H9 (cell line): Measurements from ENCODE around the gene ASTN2. TPM values are rescaled to one million over a fixed set of nuclear protein-coding genes. Genes with fewer than 3 reads are reported as not detected.

ENCODE experiments used
- DNase-seq: peaks from one replicate; pipeline ENCODE4 v3.0.0-alpha.2; 2017
- H2AFZ ChIP-seq: one replicate; pipeline ENCODE4 v1.6.1; 2013; ENCODE audit warnings: mild to moderate bottlenecking, low read length, control low read depth, moderate library complexity
- H2AK5ac ChIP-seq: 2 replicates; pipeline ENCODE4 v1.6.1; 2013; ENCODE audit warnings: low read length, control low read depth, mixed read lengths; ENCODE audit not compliant: insufficient read length
- H2BK120ac ChIP-seq: one replicate; pipeline ENCODE4 v1.6.1; 2013; ENCODE audit warnings: low read depth, mild to moderate bottlenecking, low read length, control low read depth, inconsistent platforms; ENCODE audit not compliant: poor library complexity, severe bottlenecking
- H2BK12ac ChIP-seq: 2 replicates; pipeline ENCODE4 v1.6.1; 2013; ENCODE audit warnings: low read length, control low read depth, mixed read lengths, low read depth; ENCODE audit not compliant: insufficient read length
- H2BK15ac ChIP-seq: 2 replicates; pipeline ENCODE4 v1.6.1; 2013; ENCODE audit warnings: low read depth, low read length, control low read depth
- H2BK20ac ChIP-seq: one replicate; pipeline ENCODE4 v1.6.1; 2013; ENCODE audit warnings: low read depth, mild to moderate bottlenecking, low read length, control low read depth, inconsistent platforms; ENCODE audit not compliant: poor library complexity, severe bottlenecking
- H2BK5ac ChIP-seq: 2 replicates; pipeline ENCODE4 v1.6.1; 2013; ENCODE audit warnings: low read length, control low read depth, mixed read lengths; ENCODE audit not compliant: insufficient read length
- H3K14ac ChIP-seq: 2 replicates; pipeline ENCODE4 v1.6.1; 2013; ENCODE audit warnings: low read length, control low read depth; ENCODE audit not compliant: insufficient read depth
- H3K18ac ChIP-seq: 2 replicates; pipeline ENCODE4 v1.6.1; 2013; ENCODE audit warnings: low read depth, mild to moderate bottlenecking, mixed read lengths, low read length, control low read depth; ENCODE audit not compliant: insufficient read length
- H3K23ac ChIP-seq: 2 replicates; pipeline ENCODE4 v1.6.1; 2013; ENCODE audit warnings: low read length, control low read depth, mixed read lengths, low read depth; ENCODE audit not compliant: insufficient read length
- H3K23me2 ChIP-seq: 2 replicates; pipeline ENCODE4 v1.6.1; 2013; ENCODE audit warnings: low read depth, mild to moderate bottlenecking, mixed read lengths, low read length, control low read depth; ENCODE audit not compliant: insufficient read length, poor library complexity, severe bottlenecking
- H3K27ac ChIP-seq: 2 replicates; pipeline ENCODE4 v1.5.1; 2013; ENCODE audit warnings: low read length, control low read depth, mixed read lengths, low read depth; ENCODE audit not compliant: insufficient read length
- H3K27me3 ChIP-seq: 2 replicates; pipeline ENCODE4 v1.6.1; 2013; ENCODE audit warnings: low read length, control low read depth, inconsistent platforms; ENCODE audit not compliant: insufficient read depth
- H3K4ac ChIP-seq: 2 replicates; pipeline ENCODE4 v1.6.1; 2013; ENCODE audit warnings: low read depth, mild to moderate bottlenecking, control low read depth, inconsistent platforms, low read length, moderate library complexity
- H3K4me1 ChIP-seq: 2 replicates; pipeline ENCODE4 v1.6.1; 2013; ENCODE audit warnings: low read length, control low read depth, inconsistent platforms; ENCODE audit not compliant: insufficient read depth
- H3K4me2 ChIP-seq: 2 replicates; pipeline ENCODE4 v1.6.1; 2013; ENCODE audit warnings: low read length, control low read depth, mixed read lengths; ENCODE audit not compliant: insufficient read length, insufficient read depth
- H3K56ac ChIP-seq: 2 replicates; pipeline ENCODE4 v1.6.1; 2013; ENCODE audit warnings: low read depth, mild to moderate bottlenecking, mixed read lengths, low read length, control low read depth; ENCODE audit not compliant: insufficient read length
- H3K79me1 ChIP-seq: 2 replicates; pipeline ENCODE4 v1.6.1; 2013; ENCODE audit warnings: low read depth, mild to moderate bottlenecking, moderate library complexity, low read length, control low read depth, inconsistent platforms; ENCODE audit not compliant: insufficient read depth, poor library complexity, severe bottlenecking
- H3K79me2 ChIP-seq: 2 replicates; pipeline ENCODE4 v1.6.1; 2013; ENCODE audit warnings: low read length, control low read depth, inconsistent platforms; ENCODE audit not compliant: insufficient read depth
- H3K9ac ChIP-seq: 2 replicates; pipeline ENCODE4 v1.6.1; 2013; ENCODE audit warnings: low read length, control low read depth, mixed read lengths; ENCODE audit not compliant: insufficient read length; ENCODE audit errors: extremely low read depth
- H3K9me3 ChIP-seq: one replicate; pipeline ENCODE4 v1.6.1; 2013; ENCODE audit warnings: low read depth, low read length, inconsistent platforms; ENCODE audit not compliant: control insufficient read depth
- H3T11ph ChIP-seq: one replicate; pipeline ENCODE4 v1.6.1; 2013; ENCODE audit warnings: mild to moderate bottlenecking, low read length, control low read depth, inconsistent platforms
- H4K20me1 ChIP-seq: one replicate; pipeline ENCODE4 v1.6.1; 2013; ENCODE audit not compliant: control insufficient read depth, insufficient read length, insufficient read depth
- H4K5ac ChIP-seq: 2 replicates; pipeline ENCODE4 v1.6.1; 2013; ENCODE audit warnings: low read depth, mild to moderate bottlenecking, mixed read lengths, low read length, control low read depth; ENCODE audit not compliant: insufficient read length
- H4K8ac ChIP-seq: replicated peaks from 2 replicates; pipeline ENCODE4 v1.6.1; 2013; ENCODE audit warnings: low read length, control low read depth, mixed read lengths, low read depth; ENCODE audit not compliant: insufficient read length
- H4K91ac ChIP-seq: 2 replicates; pipeline ENCODE4 v1.6.1; 2013; ENCODE audit warnings: low read depth, mild to moderate bottlenecking, moderate library complexity, mixed read lengths, low read length, control low read depth; ENCODE audit not compliant: insufficient read length
- H3K27ac Mint-ChIP-seq, 3 experiments: 2 replicates in 2 of 3; 3 replicates in 1 of 3; pipeline ENCODE4 v1.8.0; 2020 to 2021; ENCODE audit warnings: mixed read lengths in 3 of 3, mild to moderate bottlenecking in 1 of 3, moderate library complexity in 1 of 3
- H3K27me3 Mint-ChIP-seq: 2 replicates; pipeline ENCODE4 v1.8.0; 2021; ENCODE audit warnings: low read depth, mild to moderate bottlenecking, moderate library complexity, mixed read lengths
- H3K36me3 Mint-ChIP-seq, 3 experiments: 2 replicates in 2 of 3; 3 replicates in 1 of 3; pipeline ENCODE4 v1.8.0; 2020 to 2021; ENCODE audit warnings: low read depth in 3 of 3, mixed read lengths in 3 of 3; ENCODE audit not compliant: insufficient read depth in 1 of 3
- H3K4me1 Mint-ChIP-seq, 2 experiments: 2 replicates each; pipeline ENCODE4 v1.8.0; 2020; ENCODE audit warnings: mixed read lengths in 2 of 2
- H3K4me3 Mint-ChIP-seq, 2 experiments: 2 replicates in 1 of 2; 3 replicates in 1 of 2; pipeline ENCODE4 v1.8.0; 2020 to 2021; ENCODE audit warnings: mild to moderate bottlenecking in 2 of 2, mixed read lengths in 2 of 2, moderate library complexity in 1 of 2
- H3K9me3 Mint-ChIP-seq, 2 experiments: 2 replicates in 1 of 2; 3 replicates in 1 of 2; pipeline ENCODE4 v1.8.0; 2020; ENCODE audit warnings: mild to moderate bottlenecking in 2 of 2, mixed read lengths in 2 of 2, moderate library complexity in 1 of 2
- CTCF ChIP-seq: fragments of 200-600 bp; sonication (generic); conservative IDR thresholded peaks from 3 replicates; pipeline ENCODE4 v1.8.0; 2021; ENCODE audit warnings: antibody characterized with exemption, mild to moderate bottlenecking
- WGBS: extraction: QIAGEN DNeasy Blood & Tissue Kit; methylation state at CpG from one replicate; pipeline ENCODE4 v1.1.7; 2013; ENCODE audit warnings: missing lambda C conversion rate, low lambda C conversion rate, mixed read lengths; ENCODE audit not compliant: insufficient read length; ENCODE audit errors: extremely low coverage; 5-methylcytosine and 5-hydroxymethylcytosine counted together
- total RNA-seq: library from RNA; stranded (reverse); gene quantifications from 2 replicates; pipeline ENCODE4 v1.2.1, GENCODE V29; 2021

The ASTN2 gene
- total RNA-seq, 1 experiment from 2014 or later, result 9.7 TPM

DNA sequence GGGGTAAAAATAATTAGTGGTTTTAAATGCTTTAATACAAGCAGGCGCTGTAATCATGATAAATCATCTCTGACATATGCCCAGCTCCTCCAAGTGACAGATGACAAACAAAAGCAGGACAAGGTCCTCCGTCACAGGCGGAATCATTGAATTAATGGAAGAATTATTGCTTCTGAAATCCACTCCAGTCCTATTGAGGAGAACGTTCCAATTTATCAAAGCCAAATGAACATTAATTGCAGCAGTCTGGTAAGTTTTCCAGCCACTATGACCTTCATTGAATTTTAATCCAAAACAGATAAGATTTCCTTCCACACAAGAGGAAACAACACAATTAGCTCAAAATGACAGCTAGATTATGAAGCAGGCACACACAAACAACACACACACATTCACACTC, 136.8 kb downstream of the ASTN2 start:
- peaks cover 0 to 6% of the 10 kb centered on the region in 2 experiments; a peak in 2 of 4 replicates for H3K4me1 Mint-ChIP-seq
- Histone ChIP-seq H4K91ac (no peak overlapping the region), H4K8ac (no peak overlapping the region), H2BK12ac (no peak overlapping the region), H3K18ac (no peak overlapping the region), H2AK5ac (no peak overlapping the region), H3K27me3 (no peaks in the 10 kb centered on the region), H2BK120ac (no peak overlapping the region), H2BK15ac (no peak overlapping the region), H3K79me2 (no peaks in the 10 kb centered on the region), H3K4ac (no peak overlapping the region), H3K56ac (no peak overlapping the region), H3K14ac (no peak overlapping the region), H2AFZ (no peak overlapping the region), H3K4me2 (no peak overlapping the region), H4K5ac (no peak overlapping the region), H2BK20ac (no peak overlapping the region), H3K27ac (no peak overlapping the region), H4K20me1 (no peaks in the 10 kb centered on the region), H3T11ph (no peak overlapping the region), H2BK5ac (no peak overlapping the region), H3K79me1 (no peaks in the 10 kb centered on the region), H3K9ac (no peak overlapping the region), H3K9me3 (no peaks in the 10 kb centered on the region), H3K4me1 (no peaks in the 10 kb centered on the region), H3K23me2 (no peaks in the 10 kb centered on the region), H3K23ac (no peak overlapping the region)
- H3K36me3 Mint-ChIP-seq, result no peaks in the 10 kb centered on the region
- WGBS, result no CpG with 5 or more reads among the region's 4 CpGs
- no peak overlapping the region for H3K4me3 Mint-ChIP-seq
- no peaks in the 10 kb centered on the region; the same call in 1 of the 2 replicates for H3K27me3 Mint-ChIP-seq
- H3K9me3 Mint-ChIP-seq, result no peaks in the 10 kb centered on the region
- DNase-seq, result no peak
- TF ChIP-seq CTCF, result no peak
- no peak overlapping the region for H3K27ac Mint-ChIP-seq
